ENCODE results near the gene KCNH8. TPM values are rescaled to one million over a fixed set of nuclear protein-coding genes. Genes with fewer than 3 reads are reported as not detected.

KCNH8 gene
- total and polyA plus RNA-seq, 2 of the 4 experiments (the other 2 are of a cell fraction) = not detected

DNA sequence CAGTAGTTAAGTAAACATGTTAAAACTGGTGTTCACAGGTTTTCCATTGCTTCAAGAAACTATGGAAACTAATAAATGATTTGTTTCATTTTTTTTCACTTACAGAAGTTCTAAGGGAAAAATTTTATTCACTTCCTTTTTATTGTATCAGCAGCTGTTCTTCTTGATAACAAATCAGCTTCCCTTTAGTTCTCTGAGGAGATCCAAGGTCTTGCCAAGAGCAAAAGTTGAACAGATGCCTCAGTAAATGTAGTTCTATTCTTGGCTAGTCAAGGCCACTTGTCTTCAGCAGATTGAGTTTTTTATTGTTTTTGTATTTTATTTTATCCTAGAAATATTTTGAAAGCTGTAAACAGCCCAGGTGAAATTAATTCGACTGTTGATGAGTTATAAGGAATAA lies 41.8 kb downstream of the KCNH8 start:
- no peak overlapping the region for H3K4me3 ChIP-seq (ENCODE audit: insufficient read depth, low read depth, low read length)
- no peak overlapping the region for H3K23ac ChIP-seq (ENCODE audit: low read depth, low read length)
- H3K14ac ChIP-seq (replicated peaks; ENCODE audit: low read depth, low read length) = no peak overlapping the region
- no peak overlapping the region for H4K91ac ChIP-seq (ENCODE audit: insufficient read depth, low read depth, low read length)
- H3K27ac ChIP-seq (ENCODE audit: insufficient read depth, low read length) = no peak overlapping the region
- TF ChIP-seq CHD1 (IDR thresholded peaks at IDR 0.05; ENCODE audit: low read depth, low read length) = no peak
- no peak for TF ChIP-seq POLR2A (IDR thresholded peaks at IDR 0.05; ENCODE audit: low read depth, low read length)
- no peak for TF ChIP-seq SMC3 (IDR thresholded peaks at IDR 0.05; ENCODE audit: low read depth, low read length)
- TF ChIP-seq RCOR1 (IDR thresholded peaks at IDR 0.05; ENCODE audit: insufficient replicate concordance, low read length) = no peak
- TF ChIP-seq, protein P1, sequence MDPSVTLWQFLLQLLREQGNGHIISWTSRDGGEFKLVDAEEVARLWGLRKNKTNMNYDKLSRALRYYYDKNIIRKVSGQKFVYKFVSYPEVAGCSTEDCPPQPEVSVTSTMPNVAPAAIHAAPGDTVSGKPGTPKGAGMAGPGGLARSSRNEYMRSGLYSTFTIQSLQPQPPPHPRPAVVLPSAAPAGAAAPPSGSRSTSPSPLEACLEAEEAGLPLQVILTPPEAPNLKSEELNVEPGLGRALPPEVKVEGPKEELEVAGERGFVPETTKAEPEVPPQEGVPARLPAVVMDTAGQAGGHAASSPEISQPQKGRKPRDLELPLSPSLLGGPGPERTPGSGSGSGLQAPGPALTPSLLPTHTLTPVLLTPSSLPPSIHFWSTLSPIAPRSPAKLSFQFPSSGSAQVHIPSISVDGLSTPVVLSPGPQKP (IDR thresholded peaks at IDR 0.05; ENCODE audit: borderline replicate concordance, low read depth, low read length) = no peak
- no peak for TF ChIP-seq MAZ (IDR thresholded peaks at IDR 0.05; ENCODE audit: borderline replicate concordance, low read depth, low read length)
- TF ChIP-seq FOS (IDR thresholded peaks at IDR 0.05; ENCODE audit: low read depth, low read length) = no peak
- TF ChIP-seq MXI1 (IDR thresholded peaks at IDR 0.05; ENCODE audit: borderline replicate concordance, low read depth, low read length) = no peak
- TF ChIP-seq RFX5 (IDR thresholded peaks at IDR 0.05; ENCODE audit: low read depth, low read length) = no peak
- TF ChIP-seq BHLHE40 (IDR thresholded peaks at IDR 0.05; ENCODE audit: low read depth, low read length) = no peak
- no peak for TF ChIP-seq MAFK (IDR thresholded peaks at IDR 0.05; ENCODE audit: low read depth, low read length)
- TF ChIP-seq, protein P2, sequence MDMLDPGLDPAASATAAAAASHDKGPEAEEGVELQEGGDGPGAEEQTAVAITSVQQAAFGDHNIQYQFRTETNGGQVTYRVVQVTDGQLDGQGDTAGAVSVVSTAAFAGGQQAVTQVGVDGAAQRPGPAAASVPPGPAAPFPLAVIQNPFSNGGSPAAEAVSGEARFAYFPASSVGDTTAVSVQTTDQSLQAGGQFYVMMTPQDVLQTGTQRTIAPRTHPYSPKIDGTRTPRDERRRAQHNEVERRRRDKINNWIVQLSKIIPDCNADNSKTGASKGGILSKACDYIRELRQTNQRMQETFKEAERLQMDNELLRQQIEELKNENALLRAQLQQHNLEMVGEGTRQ (IDR thresholded peaks at IDR 0.05; ENCODE audit: low read depth, low read length) = no peak
- no peak for TF ChIP-seq CEBPB (IDR thresholded peaks at IDR 0.05; ENCODE audit: low read depth, low read length)
- no peak for TF ChIP-seq RAD21 (IDR thresholded peaks at IDR 0.05; ENCODE audit: low read length)
- H2BK20ac ChIP-seq (ENCODE audit: low read depth, low read length) = no peak overlapping the region
- H3K9me1 ChIP-seq (ENCODE audit: insufficient read depth, low read length) = no peaks in the 10 kb centered on the region
- in situ Hi-C loops (cut with MboI; ENCODE audit: low sequenced_read_pairs) (no loop called here), intact Hi-C loops (cut with micrococcal nuclease) (no loop called here), dilution Hi-C loops (cut with HindIII; ENCODE audit: low sequenced_read_pairs, unreplicated experiment) (no loop called here)
- H3K4ac ChIP-seq (ENCODE audit: low read depth, low read length) = no peak overlapping the region
- no peak overlapping the region for H3K56ac ChIP-seq (ENCODE audit: extremely low read depth, insufficient read depth, low read length)
- no peaks in the 10 kb centered on the region for H4K20me1 ChIP-seq (ENCODE audit: insufficient read depth, low read length)
- WGBS, 2 experiments (ENCODE audit: extremely low coverage in 2 of 2, insufficient read length in 1 of 2) = no CpG with 5 or more reads among the region's 1 CpG
- no peak overlapping the region for H2AK5ac ChIP-seq (ENCODE audit: low read depth, low read length)
- H2BK120ac ChIP-seq (ENCODE audit: low read depth, low read length) = no peak overlapping the region
- no peak for ATAC-seq (ENCODE audit: low read depth)
- no peak overlapping the region for H4K8ac ChIP-seq (ENCODE audit: low read depth in 2 of 2, low read length in 2 of 2)
- H3K79me1 ChIP-seq (ENCODE audit: low read depth in 1 of 2, low read length in 2 of 2) = no peaks in the 10 kb centered on the region
- H3K18ac ChIP-seq (ENCODE audit: low read depth, low read length) = no peak overlapping the region
- ChIA-PET POLR2A (ENCODE audit: unreplicated experiment) (no interaction called here), CTCF (interaction anchor here (0.7 kb wide), 1 partner anchor 15 kb away, joined by 3 read pairs; no protein-coding TSS in a partner anchor)
- no peak overlapping the region for H3K4me2 ChIP-seq (ENCODE audit: low read depth, low read length)
- no peak overlapping the region for H2AK9ac ChIP-seq (replicated peaks; ENCODE audit: low read depth, low read length, poor library complexity)
- peaks cover 1% of the 10 kb centered on the region; the same call in 1 of the 2 replicates for H3K9me3 ChIP-seq (ENCODE audit: control insufficient read depth, insufficient read depth, low read length)
- no peak overlapping the region for H2AFZ ChIP-seq (replicated peaks; ENCODE audit: low read length, poor library complexity)
- no peaks in the 10 kb centered on the region for H3K36me3 ChIP-seq (ENCODE audit: control insufficient read depth, insufficient read depth, low read length)
- H3K27me3 ChIP-seq (ENCODE audit: control insufficient read depth, insufficient read depth, low read length) = no peaks in the 10 kb centered on the region
- no peak overlapping the region for H2BK5ac ChIP-seq (ENCODE audit: low read depth, low read length, poor library complexity, severe bottlenecking)
- no peaks in the 10 kb centered on the region for H3K4me1 ChIP-seq (ENCODE audit: control insufficient read depth, insufficient read depth, low read length)
- no peak overlapping the region for H2BK15ac ChIP-seq (ENCODE audit: low read depth, low read length)
- no peak for DNase-seq
- BruUV-seq (replicated peaks) = no TSS peak
- no peak overlapping the region for H4K5ac ChIP-seq (ENCODE audit: low read depth, low read length)
- H3K9ac ChIP-seq (ENCODE audit: low read depth, low read length) = no peak overlapping the region
